Measurements from ENCODE around the gene OMA1.

The OMA1 gene

DNA sequence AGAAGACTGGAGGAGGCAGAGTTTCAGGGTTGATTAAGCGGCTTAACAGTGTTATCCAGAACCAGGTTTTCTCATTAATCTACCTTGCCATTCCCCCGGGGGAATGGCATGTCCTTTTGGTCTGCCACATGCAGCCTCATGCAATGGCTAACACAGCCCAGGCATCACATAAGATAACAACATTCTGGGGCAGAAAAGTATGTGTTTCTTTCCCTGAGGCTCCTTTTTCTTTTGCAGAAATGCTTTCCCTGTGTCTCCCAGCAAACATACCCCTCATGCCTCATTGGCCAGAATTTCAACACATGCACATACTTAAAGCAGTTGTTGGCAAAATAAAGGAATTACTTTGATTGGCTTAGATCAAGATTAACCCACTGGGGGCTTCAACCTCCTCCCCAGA is 98.6 kb downstream of the OMA1 start:
- no peak overlapping the region for H3K9ac ChIP-seq
- no peak overlapping the region for H3K4me3 ChIP-seq (ENCODE audit: low read depth, low read length)
- no peaks in the 10 kb centered on the region for H3K36me3 ChIP-seq (ENCODE audit: control insufficient read depth, insufficient read depth, low read length)
- no peak overlapping the region for H3K4me2 ChIP-seq (ENCODE audit: low read length)
- no peaks in the 10 kb centered on the region for H3K27me3 ChIP-seq (ENCODE audit: control insufficient read depth, insufficient read depth, low read length)
- no peaks in the 10 kb centered on the region for H3K4me1 ChIP-seq
- H3K9me3 ChIP-seq (ENCODE audit: control insufficient read depth, low read length), result no peaks in the 10 kb centered on the region
- no peaks in the 10 kb centered on the region for H3K79me2 ChIP-seq
- no peak overlapping the region for H2AFZ ChIP-seq
- TF ChIP-seq, protein P1, sequence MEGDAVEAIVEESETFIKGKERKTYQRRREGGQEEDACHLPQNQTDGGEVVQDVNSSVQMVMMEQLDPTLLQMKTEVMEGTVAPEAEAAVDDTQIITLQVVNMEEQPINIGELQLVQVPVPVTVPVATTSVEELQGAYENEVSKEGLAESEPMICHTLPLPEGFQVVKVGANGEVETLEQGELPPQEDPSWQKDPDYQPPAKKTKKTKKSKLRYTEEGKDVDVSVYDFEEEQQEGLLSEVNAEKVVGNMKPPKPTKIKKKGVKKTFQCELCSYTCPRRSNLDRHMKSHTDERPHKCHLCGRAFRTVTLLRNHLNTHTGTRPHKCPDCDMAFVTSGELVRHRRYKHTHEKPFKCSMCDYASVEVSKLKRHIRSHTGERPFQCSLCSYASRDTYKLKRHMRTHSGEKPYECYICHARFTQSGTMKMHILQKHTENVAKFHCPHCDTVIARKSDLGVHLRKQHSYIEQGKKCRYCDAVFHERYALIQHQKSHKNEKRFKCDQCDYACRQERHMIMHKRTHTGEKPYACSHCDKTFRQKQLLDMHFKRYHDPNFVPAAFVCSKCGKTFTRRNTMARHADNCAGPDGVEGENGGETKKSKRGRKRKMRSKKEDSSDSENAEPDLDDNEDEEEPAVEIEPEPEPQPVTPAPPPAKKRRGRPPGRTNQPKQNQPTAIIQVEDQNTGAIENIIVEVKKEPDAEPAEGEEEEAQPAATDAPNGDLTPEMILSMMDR (IDR thresholded peaks at IDR 0.05), result no peak
- H3K27ac ChIP-seq, result no peak overlapping the region

DNA sequence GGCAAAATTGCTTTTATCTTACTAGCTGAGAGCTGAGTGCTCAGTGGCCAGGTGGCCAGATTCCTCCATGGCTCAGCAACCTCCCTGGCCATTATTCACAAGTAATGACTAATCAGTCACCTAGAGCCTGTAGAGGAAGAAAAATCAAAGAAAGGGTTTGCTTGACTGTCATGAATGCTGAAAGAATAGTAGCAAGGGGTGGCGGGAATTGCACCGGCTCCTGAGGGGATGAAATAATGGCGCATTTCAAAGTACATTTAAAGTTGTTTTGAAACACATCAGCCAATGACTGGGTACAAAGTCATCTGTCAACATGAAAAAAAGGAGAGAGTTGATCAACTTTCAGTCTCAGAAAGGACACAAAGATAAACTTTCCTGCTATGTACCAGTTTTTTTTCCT is 99.5 kb downstream of the OMA1 start:
- TF ChIP-seq, protein P1 (IDR thresholded peaks at IDR 0.05), result no peak
- Histone ChIP-seq H3K4me2 (ENCODE audit: low read length) (no peak overlapping the region), H3K9me3 (ENCODE audit: control insufficient read depth, low read length) (no peaks in the 10 kb centered on the region), H3K27me3 (ENCODE audit: control insufficient read depth, insufficient read depth, low read length) (no peaks in the 10 kb centered on the region), H3K4me1 (no peaks in the 10 kb centered on the region), H2AFZ (no peak overlapping the region), H3K9ac (no peak overlapping the region), H3K4me3 (ENCODE audit: low read depth, low read length) (no peak overlapping the region), H3K79me2 (no peaks in the 10 kb centered on the region), H3K36me3 (ENCODE audit: control insufficient read depth, insufficient read depth, low read length) (no peaks in the 10 kb centered on the region), H3K27ac (no peak overlapping the region)

DNA sequence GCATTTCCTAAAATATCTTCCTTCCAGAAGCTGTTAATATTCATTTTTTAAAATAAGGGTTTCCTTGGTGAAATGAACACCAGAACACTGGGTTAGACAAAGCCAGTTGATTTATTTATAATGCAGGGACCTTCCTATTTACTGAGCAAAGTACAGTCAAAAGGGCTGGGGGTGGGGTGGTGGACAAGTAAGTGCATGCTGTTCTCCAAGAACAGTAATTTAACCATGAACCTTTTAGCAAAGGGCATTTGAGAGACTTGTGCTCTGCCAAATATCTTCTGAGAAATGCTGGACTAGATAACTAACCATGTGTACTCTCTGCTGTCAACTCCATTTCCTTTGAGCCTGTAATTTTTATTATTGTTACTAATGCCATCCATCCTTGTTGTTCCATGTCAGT is 100.2 kb downstream of the OMA1 start:
- no peak overlapping the region for H3K4me3 ChIP-seq (ENCODE audit: low read depth, low read length)
- H3K27ac ChIP-seq, result no peak overlapping the region
- no peaks in the 10 kb centered on the region for H3K27me3 ChIP-seq (ENCODE audit: control insufficient read depth, insufficient read depth, low read length)
- H2AFZ ChIP-seq, result no peak overlapping the region
- H3K4me2 ChIP-seq (ENCODE audit: low read length), result no peak overlapping the region
- no peaks in the 10 kb centered on the region for H3K79me2 ChIP-seq
- H3K9me3 ChIP-seq (ENCODE audit: control insufficient read depth, low read length), result no peaks in the 10 kb centered on the region
- H3K9ac ChIP-seq, result no peak overlapping the region
- TF ChIP-seq, protein P1 (IDR thresholded peaks at IDR 0.05), result no peak
- H3K36me3 ChIP-seq (ENCODE audit: control insufficient read depth, insufficient read depth, low read length), result no peaks in the 10 kb centered on the region
- no peaks in the 10 kb centered on the region for H3K4me1 ChIP-seq

DNA sequence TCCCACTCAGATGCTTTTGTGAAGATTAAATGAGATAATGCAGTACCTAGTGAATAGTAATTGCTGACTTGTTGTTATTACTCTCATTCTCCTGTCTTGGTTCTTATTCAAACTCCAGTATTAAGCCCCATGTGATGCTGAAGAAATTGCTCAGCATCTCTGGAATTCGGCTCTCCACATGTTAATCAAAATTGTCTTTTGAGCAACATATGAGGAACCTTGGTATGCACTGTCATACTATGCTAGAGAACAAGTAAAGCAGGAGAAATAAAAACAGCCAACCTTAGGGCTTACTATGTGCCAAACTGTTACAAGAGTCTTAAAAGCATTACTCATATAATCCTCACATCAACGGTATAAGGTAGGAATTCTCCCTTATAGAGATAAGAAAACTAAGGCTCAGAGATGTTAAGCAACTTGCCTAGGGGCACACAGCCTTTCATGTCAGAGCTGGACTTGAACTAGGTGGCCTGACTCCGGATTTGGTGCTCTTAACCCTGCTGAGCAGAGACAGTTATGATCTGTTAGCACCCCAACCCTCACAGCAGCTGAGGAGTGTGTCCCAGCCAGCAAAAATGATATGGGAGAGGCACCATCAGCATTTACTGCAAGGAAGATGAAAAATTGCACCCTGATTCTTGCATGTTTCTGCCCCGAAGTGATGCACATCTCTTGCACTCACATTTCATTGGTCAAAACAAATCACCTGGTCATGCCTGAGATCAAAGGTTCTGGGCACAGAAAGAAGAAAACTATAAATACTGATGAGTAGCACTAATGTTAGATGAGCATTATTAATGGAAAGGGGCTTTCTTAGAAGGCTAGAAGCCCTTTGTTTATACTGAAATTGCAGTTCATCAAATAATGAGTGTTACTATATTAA is 102.3 kb downstream of the OMA1 start:
- Histone ChIP-seq H2AFZ (no peak overlapping the region), H3K27me3 (ENCODE audit: control insufficient read depth, insufficient read depth, low read length) (no peaks in the 10 kb centered on the region), H3K9ac (no peak overlapping the region), H3K27ac (no peak overlapping the region), H3K4me2 (ENCODE audit: low read length) (no peak overlapping the region), H3K36me3 (ENCODE audit: control insufficient read depth, insufficient read depth, low read length) (no peaks in the 10 kb centered on the region), H3K4me3 (ENCODE audit: low read depth, low read length) (no peak overlapping the region), H3K4me1 (no peaks in the 10 kb centered on the region), H3K9me3 (ENCODE audit: control insufficient read depth, low read length) (no peaks in the 10 kb centered on the region), H3K79me2 (no peaks in the 10 kb centered on the region)
- TF ChIP-seq, protein P1 (IDR thresholded peaks at IDR 0.05), result no peak

- H3K9me3 ChIP-seq (ENCODE audit: control insufficient read depth, low read length), result no peaks in the 10 kb centered on the region
- H2AFZ ChIP-seq, result no peak overlapping the region
- H3K27me3 ChIP-seq (ENCODE audit: control insufficient read depth, insufficient read depth, low read length), result no peaks in the 10 kb centered on the region
- H3K4me3 ChIP-seq (ENCODE audit: low read depth, low read length), result no peak overlapping the region
- H3K79me2 ChIP-seq, result no peaks in the 10 kb centered on the region
- H3K36me3 ChIP-seq (ENCODE audit: control insufficient read depth, insufficient read depth, low read length), result no peaks in the 10 kb centered on the region
- H3K4me2 ChIP-seq (ENCODE audit: low read length), result no peak overlapping the region
- TF ChIP-seq, protein P1 (IDR thresholded peaks at IDR 0.05), result no peak
- H3K9ac ChIP-seq, result no peak overlapping the region
- no peak overlapping the region for H3K27ac ChIP-seq
- no peaks in the 10 kb centered on the region for H3K4me1 ChIP-seq
Measured at GRCh38 chr1:58442114-58442513, 104.4 kb downstream of the OMA1 start.

All from parathyroid adenoma (tissue), 2 donors.